GM18519 (cell line): Measurements from ENCODE around the gene GCKR.

ENCODE experiments used
- ATAC-seq: cut with Tn5 transposase; IDR thresholded peaks from one replicate; pipeline ENCODE4 v1.9.1; 2021; ENCODE audit warnings: mild to moderate bottlenecking, moderate library complexity; ENCODE audit not compliant: unreplicated experiment, low FRiP score

The GCKR gene

DNA sequence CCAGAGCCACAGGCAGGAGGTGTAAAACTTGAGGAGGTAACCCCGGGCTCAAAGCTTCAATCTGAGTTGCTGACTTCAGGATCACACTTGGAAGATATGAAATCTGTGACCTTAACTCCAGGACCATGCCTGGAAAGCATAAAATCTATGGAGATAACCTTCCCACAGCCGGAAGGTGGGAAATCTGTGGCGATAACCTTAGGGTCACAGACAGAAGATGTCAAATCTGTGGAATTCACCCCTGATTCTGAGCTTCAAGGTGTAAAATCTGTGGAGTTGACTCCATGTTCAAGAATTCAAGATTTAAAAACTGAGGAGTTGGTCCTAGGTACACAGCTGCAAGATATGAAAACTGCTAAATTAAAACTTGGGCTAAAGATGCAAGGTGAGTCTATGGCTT lies 74.6 kb downstream of the GCKR start:
- ATAC-seq: no peak

DNA sequence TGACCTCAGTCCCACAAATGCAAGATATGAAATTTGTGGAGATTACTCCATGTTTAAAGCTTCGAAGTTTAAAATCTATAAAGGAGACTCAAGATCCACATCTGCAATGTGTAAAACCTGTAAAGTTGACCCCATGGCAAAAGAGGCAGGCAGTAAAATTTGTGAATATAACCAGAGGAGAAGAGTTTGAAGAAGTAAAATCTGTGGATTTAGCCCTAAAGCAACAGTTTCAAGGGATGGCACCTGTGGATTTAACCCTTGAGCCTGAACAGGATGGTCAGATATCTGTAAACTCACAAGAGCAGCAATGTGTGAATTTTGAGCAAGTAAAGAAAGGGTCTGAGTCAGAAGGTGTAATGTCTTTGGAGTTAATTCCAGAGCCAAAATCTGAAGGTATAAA lies 75.0 kb downstream of the GCKR start:
- ATAC-seq: no peak

DNA sequence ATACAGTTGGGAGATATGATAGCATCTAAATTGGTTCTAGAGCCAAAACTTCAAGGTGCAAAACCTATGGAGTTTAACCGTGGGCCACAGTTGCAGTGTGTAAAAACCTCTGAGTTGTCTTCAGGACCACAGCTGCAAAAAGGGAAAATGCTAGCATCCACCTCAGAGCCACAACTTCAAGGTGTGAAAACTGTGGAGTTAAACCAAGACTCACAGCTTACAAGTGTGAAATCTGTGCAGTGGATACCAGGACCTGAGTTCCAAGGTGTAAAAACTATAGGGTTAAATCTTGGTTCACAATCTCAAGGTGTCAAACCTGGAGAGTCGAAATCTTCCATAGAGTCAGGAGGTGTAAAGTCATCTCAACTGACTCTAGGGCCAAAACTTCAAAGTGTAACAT lies 75.8 kb downstream of the GCKR start:
- ATAC-seq: no peak

- no peak for ATAC-seq
Measured at GRCh38 chr2:27572998-27573429, 76.4 kb downstream of the GCKR start.
